Measurements from ENCODE around the gene BTBD2. TPM values are rescaled to one million over a fixed set of nuclear protein-coding genes. Genes with fewer than 3 reads are reported as not detected.

BTBD2 gene
- total RNA-seq, 2 donors from 2014 or later: 42.3 to 44.8 TPM

DNA sequence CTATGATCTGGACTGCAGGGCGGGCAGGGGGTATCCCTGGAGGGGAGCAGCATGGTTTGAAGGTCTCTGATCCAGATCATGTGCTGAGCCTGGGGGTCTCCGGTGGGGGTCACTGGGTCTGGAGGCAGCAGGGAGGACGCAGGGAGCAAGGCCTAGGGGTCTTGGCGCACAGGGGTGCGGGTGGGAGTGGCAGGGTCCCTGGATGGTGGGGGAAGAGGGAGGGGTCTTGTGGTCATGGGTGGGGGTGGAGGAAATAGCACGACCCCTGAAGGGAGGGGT is 1.9 kb downstream of the BTBD2 start:
- DNase-seq (no peak), ATAC-seq (no peak)
- no peaks in the 10 kb centered on the region for H3K36me3 ChIP-seq (replicated peaks in 1 of 2; ENCODE audit: insufficient read depth in 1 of 2, low read depth in 2 of 2)
- 80 to 85% methylated on average over 6 of the region's 6 CpGs for WGBS, 2 donors
- intact Hi-C loops (cut with DNase I): no loop called here
- no peak for TF ChIP-seq POLR2A (IDR thresholded peaks at IDR 0.05)
- no peaks in the 10 kb centered on the region for H3K9me3 ChIP-seq
- H3K27ac ChIP-seq: no peak overlapping the region
- H3K4me3 ChIP-seq: no peak overlapping the region
- no peaks in the 10 kb centered on the region for H3K27me3 ChIP-seq
- H3K4me1 ChIP-seq: peaks cover 26% of the 10 kb centered on the region

DNA sequence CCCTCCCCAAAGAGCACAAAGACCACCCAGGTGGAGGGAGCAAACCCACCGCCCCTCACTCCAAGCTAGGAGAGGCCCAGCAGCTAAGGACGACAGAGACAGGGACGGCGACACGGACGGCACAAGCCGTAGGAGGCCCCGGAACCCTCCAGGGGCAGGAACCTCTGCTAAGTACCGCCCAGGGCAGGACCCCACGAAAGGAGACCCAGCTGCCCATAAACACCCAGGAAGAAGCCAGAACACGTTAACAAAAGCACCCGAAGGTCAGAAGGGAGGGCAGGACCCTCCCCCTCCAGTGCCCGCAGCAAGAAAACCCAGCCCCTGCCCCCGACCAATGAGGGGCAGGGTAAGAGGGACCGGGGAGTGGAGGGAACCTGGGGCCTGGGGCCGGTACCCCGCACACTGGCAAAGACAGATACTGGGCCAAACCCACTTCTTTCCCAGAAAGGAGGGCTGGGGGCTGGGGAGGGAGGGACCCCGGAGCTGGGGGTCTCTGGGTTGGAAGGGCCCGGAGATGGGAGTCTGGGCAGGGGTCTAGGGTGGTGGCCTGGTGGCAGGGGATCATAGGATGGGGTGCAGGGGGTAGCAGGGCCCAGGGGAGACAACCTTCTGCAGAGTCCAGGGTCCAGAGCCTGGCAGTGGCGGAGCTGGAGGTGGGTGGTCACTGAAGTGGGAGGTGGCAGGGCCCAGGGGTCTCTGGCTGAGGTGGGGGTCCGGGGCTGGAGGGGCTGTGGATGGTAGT is 2.4 kb downstream of the BTBD2 start:
- H3K27ac ChIP-seq: no peak overlapping the region
- no peaks in the 10 kb centered on the region for H3K27me3 ChIP-seq
- DNase-seq (no peak), ATAC-seq (no peak)
- TF ChIP-seq, protein P1, sequence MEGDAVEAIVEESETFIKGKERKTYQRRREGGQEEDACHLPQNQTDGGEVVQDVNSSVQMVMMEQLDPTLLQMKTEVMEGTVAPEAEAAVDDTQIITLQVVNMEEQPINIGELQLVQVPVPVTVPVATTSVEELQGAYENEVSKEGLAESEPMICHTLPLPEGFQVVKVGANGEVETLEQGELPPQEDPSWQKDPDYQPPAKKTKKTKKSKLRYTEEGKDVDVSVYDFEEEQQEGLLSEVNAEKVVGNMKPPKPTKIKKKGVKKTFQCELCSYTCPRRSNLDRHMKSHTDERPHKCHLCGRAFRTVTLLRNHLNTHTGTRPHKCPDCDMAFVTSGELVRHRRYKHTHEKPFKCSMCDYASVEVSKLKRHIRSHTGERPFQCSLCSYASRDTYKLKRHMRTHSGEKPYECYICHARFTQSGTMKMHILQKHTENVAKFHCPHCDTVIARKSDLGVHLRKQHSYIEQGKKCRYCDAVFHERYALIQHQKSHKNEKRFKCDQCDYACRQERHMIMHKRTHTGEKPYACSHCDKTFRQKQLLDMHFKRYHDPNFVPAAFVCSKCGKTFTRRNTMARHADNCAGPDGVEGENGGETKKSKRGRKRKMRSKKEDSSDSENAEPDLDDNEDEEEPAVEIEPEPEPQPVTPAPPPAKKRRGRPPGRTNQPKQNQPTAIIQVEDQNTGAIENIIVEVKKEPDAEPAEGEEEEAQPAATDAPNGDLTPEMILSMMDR (IDR thresholded peaks at IDR 0.05): no peak
- TF ChIP-seq POLR2A (IDR thresholded peaks at IDR 0.05): no peak
- H3K4me1 ChIP-seq: peaks cover 26% of the 10 kb centered on the region
- WGBS, 2 donors: 83 to 87% methylated on average over 14 to 19 of the region's 21 CpGs
- H3K4me3 ChIP-seq: no peak overlapping the region
- H3K36me3 ChIP-seq (replicated peaks in 1 of 2; ENCODE audit: insufficient read depth in 1 of 2, low read depth in 2 of 2): no peaks in the 10 kb centered on the region
- H3K9me3 ChIP-seq: no peaks in the 10 kb centered on the region
- intact Hi-C loops (cut with DNase I): no loop called here

DNA sequence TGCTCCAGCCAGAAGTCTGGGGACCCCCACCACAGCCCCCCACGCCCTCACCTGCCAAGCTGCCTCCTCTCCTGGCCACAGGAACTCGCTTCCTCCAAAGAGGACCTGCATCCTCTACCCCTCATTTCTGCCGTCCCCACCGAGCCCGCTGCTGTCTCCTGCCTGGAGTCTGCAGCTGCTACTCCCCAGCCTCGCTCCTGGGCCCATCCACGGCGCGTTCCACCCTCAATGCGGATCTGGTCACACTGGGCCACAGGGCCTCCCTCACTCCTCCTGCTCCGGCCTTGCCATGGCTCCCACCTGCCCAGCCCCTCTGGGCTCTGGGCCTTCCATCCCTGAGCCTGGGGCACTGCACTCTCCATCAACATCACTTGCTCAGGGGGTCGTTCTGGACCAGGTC is 4.3 kb downstream of the BTBD2 start:
- no peaks in the 10 kb centered on the region for H3K9me3 ChIP-seq
- H3K4me3 ChIP-seq: no peak overlapping the region
- no peak overlapping the region for H3K27ac ChIP-seq
- ATAC-seq (no peak), DNase-seq (no peak)
- TF ChIP-seq, protein P1 (IDR thresholded peaks at IDR 0.05): no peak
- TF ChIP-seq POLR2A (IDR thresholded peaks at IDR 0.05): no peak
- intact Hi-C loops (cut with DNase I): no loop called here
- 94% methylated on average over 11 to 12 of the region's 12 CpGs for WGBS, 2 donors
- H3K36me3 ChIP-seq (replicated peaks in 1 of 2; ENCODE audit: insufficient read depth in 1 of 2, low read depth in 2 of 2): no peaks in the 10 kb centered on the region
- peaks cover 22% of the 10 kb centered on the region for H3K4me1 ChIP-seq
- H3K27me3 ChIP-seq: no peaks in the 10 kb centered on the region

DNA sequence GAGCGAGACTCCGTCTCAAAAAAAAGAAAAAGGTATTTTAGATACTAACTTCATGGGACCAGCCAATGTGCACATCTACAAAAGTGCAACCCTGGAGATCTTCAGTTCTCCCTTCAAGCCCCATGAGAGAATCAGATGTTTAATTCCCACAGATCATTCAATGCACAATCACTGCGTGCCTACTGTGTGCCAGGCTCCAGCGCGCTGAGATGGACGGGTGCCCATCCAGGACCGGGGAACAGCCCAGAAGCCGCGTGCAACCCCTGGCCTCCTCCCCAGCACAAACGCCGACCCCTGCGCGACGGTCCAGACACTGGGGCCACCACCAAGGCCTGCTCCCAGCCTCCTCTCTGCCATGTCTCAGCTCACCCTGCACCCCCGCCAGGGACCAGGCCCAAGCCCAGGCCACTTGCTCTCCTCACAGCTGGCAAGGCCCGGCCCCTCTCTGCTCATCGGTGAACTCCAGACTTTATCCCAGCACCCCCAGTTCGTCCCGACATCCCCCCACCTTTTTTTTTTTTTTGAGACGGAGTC is 5.3 kb downstream of the BTBD2 start:
- Histone ChIP-seq H3K27me3 (no peaks in the 10 kb centered on the region), H3K4me1 (peaks cover 20% of the 10 kb centered on the region), H3K9me3 (no peaks in the 10 kb centered on the region), H3K36me3 (replicated peaks in 1 of 2; ENCODE audit: insufficient read depth in 1 of 2, low read depth in 2 of 2) (no peaks in the 10 kb centered on the region), H3K4me3 (no peak overlapping the region), H3K27ac (no peak overlapping the region)
- intact Hi-C loops (cut with DNase I): no loop called here
- WGBS, 2 donors: 85 to 91% methylated on average over 8 to 19 of the region's 20 CpGs
- TF ChIP-seq, protein P1 (IDR thresholded peaks at IDR 0.05): no peak
- no peak for TF ChIP-seq POLR2A (IDR thresholded peaks at IDR 0.05)
- ATAC-seq (no peak), DNase-seq (no peak)

DNA sequence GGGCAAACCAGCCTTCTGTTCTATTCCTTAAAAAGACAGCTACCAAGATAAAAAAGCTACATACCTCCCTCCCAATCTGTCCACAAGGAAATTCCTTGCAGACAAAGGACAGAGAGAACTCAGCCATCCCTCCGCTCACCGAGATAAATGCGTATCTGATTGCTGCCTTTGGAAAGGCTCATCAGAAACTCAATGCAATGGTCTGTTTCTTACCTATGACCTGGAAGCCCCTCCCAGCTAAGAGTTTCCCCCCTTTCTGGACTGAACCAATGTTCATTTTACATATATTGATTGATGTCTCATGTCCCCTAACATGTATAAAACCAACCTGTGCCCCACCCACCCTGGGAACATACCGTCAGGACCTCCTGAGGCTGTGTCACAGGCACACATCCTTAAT is 11.6 kb downstream of the BTBD2 start:
- Histone ChIP-seq H3K4me1 (no peaks in the 10 kb centered on the region), H3K27me3 (no peaks in the 10 kb centered on the region), H3K9me3 (no peaks in the 10 kb centered on the region), H3K27ac (no peak overlapping the region), H3K4me3 (no peak overlapping the region), H3K36me3 (replicated peaks in 1 of 2; ENCODE audit: insufficient read depth in 1 of 2, low read depth in 2 of 2) (no peaks in the 10 kb centered on the region)
- TF ChIP-seq, protein P1 (IDR thresholded peaks at IDR 0.05): no peak
- WGBS, 2 donors: 89 to 95% methylated on average over 4 of the region's 4 CpGs
- DNase-seq (no peak), ATAC-seq (no peak)
- intact Hi-C loops (cut with DNase I): no loop called here
